Spinal cord (tissue), 10 donors: ENCODE data around the gene CLN3. TPM values are rescaled to one million over a fixed set of nuclear protein-coding genes. Genes with fewer than 3 reads are reported as not detected.
A peak's percentile ranks its signal among the peaks of the same experiment; 100 is the strongest.

Experiments used
- DNase-seq, 6 donors: peaks; one replicate each; pipeline versions ENCODE4 v3.0.0 to v3.0.0-alpha.2; 2013 to 2015; ENCODE audit warnings: low spot score in 6 of 6, low read depth in 4 of 6
- H3K27ac ChIP-seq: one replicate; pipeline ENCODE4 v1.5.1; 2013; ENCODE audit warnings: low read depth, low read length, control low read depth
- H3K27me3 ChIP-seq: one replicate; pipeline ENCODE4 v1.6.1; 2013; ENCODE audit warnings: low read length; ENCODE audit not compliant: control insufficient read depth, insufficient read depth
- H3K36me3 ChIP-seq: one replicate; pipeline ENCODE4 v1.6.1; 2013; ENCODE audit warnings: low read length; ENCODE audit not compliant: control insufficient read depth, insufficient read depth
- H3K4me1 ChIP-seq: one replicate; pipeline ENCODE4 v1.6.1; 2013; ENCODE audit warnings: low read length; ENCODE audit not compliant: control insufficient read depth, insufficient read depth
- H3K4me3 ChIP-seq: one replicate; pipeline ENCODE4 v1.5.1; 2013; ENCODE audit warnings: low read depth, low read length, control low read depth
- H3K9me3 ChIP-seq: one replicate; pipeline ENCODE4 v1.6.1; 2013; ENCODE audit warnings: low read length; ENCODE audit not compliant: control insufficient read depth, insufficient read depth
- WGBS: methylation state at CpG from one replicate; pipeline ENCODE4 v1.1.5; 2013; ENCODE audit warnings: missing lambda C conversion rate; ENCODE audit not compliant: insufficient coverage; 5-methylcytosine and 5-hydroxymethylcytosine counted together
- long read RNA-seq, 4 donors: transcript quantifications; one replicate each; lab custom pipeline, GENCODE V29; 2026
- polyA plus RNA-seq, 2 donors: library from polyadenylated mRNA; unstranded; fragments of 120-200 nt; gene quantifications; one replicate each; pipeline ENCODE4 v1.2.1, GENCODE V29; 2013; ENCODE audit not compliant: insufficient read length in 2 of 2
- total RNA-seq, 2 donors: library from RNA; depleted of rRNA in 1 of 2; stranded (reverse); fragments of 120-200 nt in 1 of 2; fragments of >200 nt in 1 of 2; gene quantifications; one replicate each; pipeline versions ENCODE4 v1.2.3 to v1.2.4, GENCODE V29; 2013 to 2014
- donor health status: healthy.

CLN3 gene
- 10 to 100 TPM; 12.4 to 15.4 TPM for total RNA-seq
- polyA plus RNA-seq: 10 to 100 TPM; 34.3 to 36.7 TPM
- long read RNA-seq, donor 1, partial matches to known transcripts: 0 of 7 reads
- long read RNA-seq, donor 1, other reads (novel, unspliced or antisense): 0 of 7 reads
- long read RNA-seq, donor 2: 0 reads
- long read RNA-seq, donor 3: 0 reads
- long read RNA-seq, donor 4, partial matches to known transcripts: 7 of 14 reads
- long read RNA-seq, donor 4, other reads (novel, unspliced or antisense): 0 of 14 reads

DNA sequence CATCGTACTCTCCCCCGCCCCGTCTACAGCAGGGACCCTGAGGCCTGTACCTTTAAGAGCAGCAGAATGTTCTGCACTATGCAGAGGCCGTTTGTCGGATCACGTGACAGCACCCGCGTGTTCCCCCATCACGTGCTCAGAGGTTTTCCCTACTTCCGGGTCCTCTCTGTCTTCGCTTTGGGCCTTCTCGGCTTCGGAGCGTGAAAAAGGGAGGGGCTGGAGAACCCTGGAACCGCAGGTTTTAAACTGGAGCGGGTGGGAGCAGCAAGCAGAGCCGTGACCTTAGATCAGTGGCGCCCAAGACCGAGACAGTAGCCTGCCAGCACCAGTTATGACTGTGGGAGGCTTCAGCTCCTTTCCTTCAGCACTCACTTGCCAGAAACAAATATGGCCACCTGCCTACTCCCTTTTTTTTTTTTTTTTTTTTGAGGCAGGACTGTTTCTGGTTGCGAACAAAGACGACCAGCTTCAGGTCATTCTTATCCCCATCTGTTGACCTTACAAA is at the start of gene CLN3:
Gene CLN3, minus strand, starts transcription at position 105 of the 505 bp plus-strand sequence. CDS start 315 bp downstream, outside the sequence.
- peak; percentile 90 to 99 (median 96) for DNase-seq
- peak within 1 kb of the TSS; percentile 92 for H3K4me3 ChIP-seq
- no peaks in the 10 kb centered on the region for H3K9me3 ChIP-seq
- WGBS: 0% methylated on average over 19 of the region's 21 CpGs
- peaks cover 8% of the 10 kb centered on the region for H3K4me1 ChIP-seq
- peaks cover 20% of the 10 kb centered on the region for H3K36me3 ChIP-seq
- H3K27me3 ChIP-seq: no peaks in the 10 kb centered on the region
- peak within 1 kb of the TSS; percentile 97 for H3K27ac ChIP-seq

DNA sequence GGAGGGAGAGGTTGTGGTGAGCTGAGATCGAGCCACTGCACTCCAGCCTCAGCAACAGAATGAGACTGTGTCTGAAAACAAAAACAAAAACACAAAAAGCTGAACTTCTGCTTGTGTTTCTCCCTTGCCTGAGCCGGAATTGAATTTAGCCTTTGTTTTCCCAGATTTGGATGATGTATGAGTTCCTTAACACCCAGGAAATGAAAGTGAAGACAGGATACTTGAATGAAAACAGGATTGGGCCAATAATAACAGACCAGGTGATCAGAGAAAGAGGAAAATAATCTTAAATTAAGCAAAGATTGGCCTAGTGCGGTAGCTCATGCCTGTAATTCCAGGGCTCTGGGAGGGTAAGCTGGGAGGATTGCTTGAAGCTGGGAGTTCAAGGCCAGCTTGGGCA is 48.5 kb upstream of the CLN3 start:
- Histone ChIP-seq H3K9me3 (no peaks in the 10 kb centered on the region), H3K27me3 (no peaks in the 10 kb centered on the region), H3K4me3 (no peak overlapping the region), H3K4me1 (peaks cover 11% of the 10 kb centered on the region), H3K27ac (no peak overlapping the region), H3K36me3 (no peaks in the 10 kb centered on the region)
- WGBS: 76% methylated on average over 2 of the region's 3 CpGs
- DNase-seq: no peak

DNA sequence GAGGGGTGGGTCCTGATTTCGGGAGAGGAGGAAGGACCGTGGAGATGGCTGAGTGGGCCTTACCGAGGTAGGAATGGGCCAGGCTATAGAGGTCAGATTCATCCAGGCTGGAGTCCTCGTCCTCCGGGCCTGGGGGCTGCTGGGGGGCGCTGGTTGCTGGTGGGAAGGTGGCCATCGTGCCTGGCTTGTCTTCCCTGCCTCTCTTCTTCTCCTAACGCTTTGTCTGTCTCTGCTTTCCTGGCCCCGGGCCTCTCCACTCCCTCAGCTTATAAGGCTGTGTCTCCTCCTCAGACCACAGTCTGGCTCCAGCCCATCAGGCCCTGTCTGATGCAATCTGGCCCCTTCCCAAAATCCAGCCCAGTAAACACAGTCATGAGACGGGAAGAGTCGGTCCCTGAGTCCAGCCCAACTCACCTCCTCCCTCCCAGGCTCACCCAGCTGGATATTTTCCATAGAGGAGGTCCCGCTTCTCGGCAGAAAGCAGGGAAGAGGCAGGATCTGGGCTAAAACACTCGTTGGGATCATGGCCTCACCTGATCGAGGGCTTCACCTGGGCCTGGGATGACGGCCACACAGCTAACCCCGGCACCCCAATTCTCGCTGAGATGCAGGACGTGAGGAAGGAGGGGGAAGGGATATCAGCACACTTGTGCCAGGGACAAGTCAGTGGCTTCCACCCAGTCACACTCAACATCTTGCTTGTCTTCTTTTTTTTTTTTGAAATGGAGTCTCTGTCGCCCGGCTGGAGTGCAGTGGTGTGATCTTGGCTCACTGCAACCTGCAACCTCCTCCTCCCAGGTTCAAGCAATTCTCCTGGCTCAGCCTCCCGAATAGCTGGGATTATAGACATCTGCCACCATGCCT is 47.1 kb upstream of the CLN3 start, which contains the start of gene NUPR1:
Gene NUPR1, minus strand, starts transcription at position 242 of the 864 bp plus-strand sequence. Its CDS starts 67 bp downstream, at position 175.
- Histone ChIP-seq H3K27ac (peak within 1 kb of the TSS; percentile 88), H3K27me3 (no peaks in the 10 kb centered on the region), H3K4me1 (peaks cover 11% of the 10 kb centered on the region), H3K9me3 (no peaks in the 10 kb centered on the region), H3K4me3 (peak within 1 kb of the TSS; percentile 50), H3K36me3 (no peaks in the 10 kb centered on the region)
- 67% methylated on average over 8 of the region's 22 CpGs for WGBS
- peak in 4 of 6 donors; percentile 45 to 90 (median 54) for DNase-seq

DNA sequence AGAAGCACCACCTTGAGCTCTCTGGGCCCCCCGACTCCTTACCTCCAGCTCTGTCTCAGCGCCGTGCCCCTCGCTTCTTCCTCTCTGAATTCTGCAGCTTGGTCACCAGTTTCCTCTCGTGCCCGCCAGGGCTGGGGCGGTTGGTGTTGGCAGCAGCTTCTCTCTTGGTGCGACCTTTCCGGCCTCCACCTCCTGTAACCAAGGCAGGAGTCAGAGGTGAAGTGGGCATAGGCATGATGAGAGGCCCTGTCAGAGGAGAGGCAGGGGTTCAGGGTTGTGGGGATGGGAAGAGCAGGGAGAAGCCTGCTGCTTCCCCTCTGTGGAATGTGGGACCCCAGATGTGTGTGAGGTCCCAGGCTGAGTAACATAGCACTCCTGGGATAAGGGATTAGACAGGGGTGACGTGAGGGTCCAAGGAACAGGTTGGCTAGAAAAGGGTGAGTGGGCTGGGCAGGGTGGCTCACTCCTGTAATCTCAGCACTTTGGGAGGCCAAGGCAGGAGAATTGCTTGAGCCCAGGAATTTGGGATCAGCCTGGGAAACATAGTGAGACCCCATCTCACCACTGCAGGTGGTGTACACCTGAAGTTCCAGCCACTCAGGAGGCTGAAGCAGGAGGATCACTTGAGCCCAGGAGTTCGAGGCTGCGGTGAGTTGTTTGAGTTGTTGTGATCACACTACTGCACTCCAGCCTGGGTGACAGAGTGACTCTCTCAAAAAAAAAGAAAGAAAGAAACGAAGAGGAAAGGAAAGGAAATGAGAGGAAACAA is 46.3 kb upstream of the CLN3 start:
- Histone ChIP-seq H3K4me3 (peak overlapping the region; percentile 50), H3K9me3 (no peaks in the 10 kb centered on the region), H3K27me3 (no peaks in the 10 kb centered on the region), H3K36me3 (no peaks in the 10 kb centered on the region), H3K4me1 (peaks cover 11% of the 10 kb centered on the region), H3K27ac (peak overlapping the region; percentile 88)
- 79% methylated on average over 11 of the region's 13 CpGs for WGBS
- DNase-seq: no peak

DNA sequence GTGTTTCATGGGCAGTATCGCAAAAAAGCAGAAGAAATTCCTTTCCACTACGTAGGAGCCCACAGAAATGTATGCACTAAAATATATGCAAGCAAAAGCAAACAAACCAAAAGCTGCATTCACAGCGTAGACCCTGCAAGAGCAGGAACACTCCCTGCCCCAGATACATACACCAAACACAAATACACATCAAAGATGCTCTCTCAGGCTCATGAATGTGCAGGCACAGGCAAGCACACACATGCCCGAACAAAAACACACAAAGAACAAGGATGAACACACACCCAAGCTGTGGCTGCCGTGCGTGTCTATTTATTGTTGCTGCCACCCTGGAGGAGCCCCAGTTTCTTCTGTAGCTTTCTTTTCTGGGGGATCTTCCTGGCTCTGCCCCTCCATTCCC is 45.2 kb upstream of the CLN3 start:
- 77% methylated on average over 6 of the region's 6 CpGs for WGBS
- Histone ChIP-seq H3K4me1 (peaks cover 8% of the 10 kb centered on the region), H3K36me3 (no peaks in the 10 kb centered on the region), H3K4me3 (no peak overlapping the region), H3K27ac (no peak overlapping the region), H3K9me3 (no peaks in the 10 kb centered on the region), H3K27me3 (no peaks in the 10 kb centered on the region)
- DNase-seq: no peak

DNA sequence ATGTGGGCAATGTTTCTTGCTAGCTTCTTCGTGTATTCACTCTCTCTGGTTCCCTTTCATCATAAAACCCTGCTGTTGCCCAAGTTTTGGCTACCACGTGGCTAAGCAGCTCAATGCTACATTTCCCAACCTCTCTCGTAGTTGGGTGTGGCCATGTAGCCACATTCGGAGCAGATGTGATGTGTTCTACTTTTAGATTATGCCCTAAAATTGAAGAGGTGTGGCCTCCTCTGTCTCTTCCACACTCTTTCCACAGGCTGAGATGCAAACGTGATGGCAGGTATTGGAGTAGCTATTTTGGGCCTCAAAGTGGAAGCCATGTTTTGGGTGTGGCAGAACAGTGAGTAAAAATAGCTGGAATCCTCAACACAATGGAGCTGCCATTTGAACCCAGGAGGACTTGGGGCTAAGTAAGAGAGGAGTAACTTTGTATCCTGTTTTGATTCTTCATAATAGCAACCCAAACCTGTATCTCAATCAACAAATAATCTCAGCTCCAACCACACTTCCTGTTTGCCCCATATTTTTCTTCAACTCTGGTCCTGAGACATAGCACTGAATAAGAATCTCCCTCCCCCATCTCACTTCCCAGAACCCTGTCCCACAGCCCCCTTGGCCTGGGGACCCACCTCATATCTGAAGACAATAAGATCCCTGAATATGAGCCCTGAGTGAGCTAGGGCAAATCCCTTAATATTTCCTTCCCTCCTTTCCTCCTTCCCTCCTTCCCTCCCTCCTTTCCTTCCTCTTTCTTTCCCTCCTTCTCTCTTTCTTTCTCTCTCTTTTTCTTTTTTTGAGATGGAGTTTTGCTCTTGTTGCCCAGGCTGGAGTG is 42.9 kb upstream of the CLN3 start:
- 100% methylated on average over 1 of the region's 5 CpGs for whole genome bisulfite sequencing
- DNase-seq: no peak
- Histone ChIP-seq H3K4me3 (no peak overlapping the region), H3K36me3 (no peaks in the 10 kb centered on the region), H3K27me3 (no peaks in the 10 kb centered on the region), H3K9me3 (no peaks in the 10 kb centered on the region), H3K4me1 (peaks cover 8% of the 10 kb centered on the region), H3K27ac (no peak overlapping the region)

DNA sequence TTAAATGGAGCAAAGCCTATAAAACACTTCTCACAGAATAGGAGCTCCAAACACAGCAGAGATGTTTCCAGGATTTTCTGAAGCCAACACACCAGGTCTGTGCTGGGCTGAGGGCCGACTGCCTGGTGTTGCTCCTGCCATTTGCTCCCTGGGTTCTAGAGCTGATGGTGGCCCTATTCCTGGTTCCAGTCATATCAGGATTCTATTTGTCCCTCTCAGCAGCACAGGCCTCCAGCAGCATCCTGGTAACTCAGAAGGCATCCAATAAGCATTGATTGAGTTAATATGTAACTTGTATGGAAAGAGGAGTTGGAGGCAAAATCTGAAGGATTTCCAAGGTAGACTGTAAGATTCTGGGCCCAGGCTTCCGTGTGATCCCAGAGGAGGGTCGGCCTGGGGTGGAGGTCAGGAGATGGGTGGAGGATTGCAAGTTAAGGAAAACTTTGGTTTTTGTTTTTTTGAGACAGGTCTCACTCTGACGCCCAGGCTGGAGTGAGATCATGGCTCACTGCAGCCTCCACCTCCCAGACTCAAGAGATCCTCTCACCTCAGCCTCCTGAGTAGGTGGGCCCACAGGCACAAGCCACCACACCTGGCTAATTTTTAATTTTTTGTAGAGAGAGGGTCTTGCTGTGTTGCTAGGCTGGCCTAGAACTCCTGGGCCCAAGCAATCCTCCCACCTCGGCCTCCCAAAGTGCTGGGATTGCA is 41.2 kb upstream of the CLN3 start:
- Histone ChIP-seq H3K36me3 (no peaks in the 10 kb centered on the region), H3K4me1 (no peaks in the 10 kb centered on the region), H3K27ac (no peak overlapping the region), H3K9me3 (no peaks in the 10 kb centered on the region), H3K27me3 (no peaks in the 10 kb centered on the region), H3K4me3 (no peak overlapping the region)
- 91% methylated on average over 4 of the region's 5 CpGs for WGBS
- DNase-seq: no peak

DNA sequence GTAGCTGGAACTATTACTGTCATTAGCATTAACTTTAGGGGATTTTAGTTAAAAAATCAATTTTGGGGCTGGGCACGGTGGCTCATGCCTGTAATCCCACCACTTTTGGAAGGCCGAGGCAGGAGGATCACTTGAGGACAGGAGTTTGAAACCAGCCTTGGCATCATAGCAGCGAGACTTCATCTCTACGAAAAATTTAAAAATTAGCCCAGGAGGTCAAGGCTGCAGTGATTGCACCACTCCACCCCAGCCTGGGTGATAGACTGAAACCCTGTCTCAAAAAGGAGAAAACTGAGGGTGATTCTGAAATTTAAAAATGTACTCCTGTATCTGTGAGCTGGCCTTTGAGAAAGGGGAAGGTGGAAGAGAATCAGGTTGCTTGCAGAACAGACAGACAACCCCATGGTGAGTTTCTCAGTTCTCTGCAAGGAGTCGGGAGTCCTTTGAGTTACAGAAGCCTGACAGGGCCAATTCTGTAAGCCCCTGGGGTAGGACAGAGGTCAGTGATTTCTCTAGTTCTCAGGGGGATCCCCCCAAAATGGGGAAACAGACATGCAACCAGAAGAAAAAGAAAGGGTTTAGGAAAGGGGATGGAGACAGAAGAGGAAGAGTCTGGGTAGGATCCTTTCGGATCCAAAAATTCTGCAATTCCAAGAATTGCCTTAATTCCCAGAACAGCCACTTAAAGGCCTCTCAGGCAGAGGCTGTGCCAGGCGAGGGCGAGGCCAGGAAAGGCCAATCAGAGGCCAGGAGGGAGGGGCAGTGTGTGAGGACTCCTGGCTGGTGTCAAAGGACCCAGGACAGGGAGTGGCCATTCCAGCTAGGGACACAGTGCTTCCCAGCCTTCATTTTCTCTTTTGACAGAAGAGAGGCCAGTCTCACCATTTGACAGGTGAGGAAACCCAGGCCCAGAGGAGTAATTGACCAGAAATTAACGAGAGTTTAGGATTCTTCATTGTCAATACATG is 40.2 kb upstream of the CLN3 start:
- 62% methylated on average over 7 of the region's 9 CpGs for WGBS
- Histone ChIP-seq H3K27ac (no peak overlapping the region), H3K9me3 (no peaks in the 10 kb centered on the region), H3K36me3 (no peaks in the 10 kb centered on the region), H3K4me3 (no peak overlapping the region), H3K27me3 (no peaks in the 10 kb centered on the region), H3K4me1 (no peaks in the 10 kb centered on the region)
- DNase-seq: no peak
